Caco-2 (cell line): ENCODE measurements around the gene MAPK6. TPM values are rescaled to one million over a fixed set of nuclear protein-coding genes. Genes with fewer than 3 reads are reported as not detected.

Source experiments
- BruUV-seq: library from RNA; stranded (reverse); fragments of 400-500 nt; replicated peaks from 2 replicates; lab custom pipeline; 2021; lab: Mats Ljungman, UMichigan
- CTCF ChIA-PET: fragments of 300-600 bp; sonication (Branson Sonifier 250); formaldehyde crosslinking; loops from one replicate; lab custom pipeline; 2022; ENCODE audit warnings: antibody characterized with exemption; lab: Charles Lee
- POLR2A ChIA-PET: fragments of 300-600 bp; sonication (Branson Sonifier 250); formaldehyde crosslinking; loops from one replicate; lab custom pipeline; 2022; ENCODE audit warnings: antibody characterized with exemption; lab: Charles Lee
- DNase-seq, 2 experiments: peaks; one replicate each; pipeline versions ENCODE4 v3.0.0 to v3.0.0-alpha.2; 2020 to 2022
- H3K27me3 ChIP-seq: replicated peaks from 2 replicates; pipeline ENCODE4 v1.6.0; 2011; ENCODE audit warnings: low read length; ENCODE audit not compliant: control insufficient read depth, insufficient read depth
- H3K36me3 ChIP-seq: 2 replicates; pipeline ENCODE4 v1.5.1; 2011; ENCODE audit warnings: low read length; ENCODE audit not compliant: control insufficient read depth, insufficient read depth
- H3K4me1 ChIP-seq: fragments of 250-450 bp; sonication (Bioruptor Pico); 2 replicates; pipeline ENCODE4 v1.5.1; 2020; ENCODE audit warnings: mild to moderate bottlenecking
- H3K4me3 ChIP-seq: 2 replicates; pipeline ENCODE4 v1.5.1; 2011; ENCODE audit warnings: low read depth, mild to moderate bottlenecking, control low read depth, low read length
- H3K9me3 ChIP-seq: fragments of 250-450 bp; sonication (Bioruptor Pico); 2 replicates; pipeline ENCODE4 v1.5.1; 2020; ENCODE audit warnings: mild to moderate bottlenecking, moderate library complexity
- H3K27ac Mint-ChIP-seq: one replicate; pipeline ENCODE4 v1.8.0; 2022; ENCODE audit warnings: mixed read lengths; ENCODE audit not compliant: unreplicated experiment
- H3K27me3 Mint-ChIP-seq: one replicate; pipeline ENCODE4 v1.8.0; 2022; ENCODE audit warnings: mixed read lengths; ENCODE audit not compliant: insufficient read depth, unreplicated experiment
- H3K36me3 Mint-ChIP-seq: one replicate; pipeline ENCODE4 v1.8.0; 2022; ENCODE audit warnings: mild to moderate bottlenecking, mixed read lengths; ENCODE audit not compliant: insufficient read depth, unreplicated experiment
- H3K4me1 Mint-ChIP-seq: one replicate; pipeline ENCODE4 v1.8.0; 2022; ENCODE audit warnings: low read depth, mixed read lengths; ENCODE audit not compliant: unreplicated experiment
- H3K4me3 Mint-ChIP-seq: one replicate; pipeline ENCODE4 v1.8.0; 2022; ENCODE audit warnings: mild to moderate bottlenecking, moderate library complexity, mixed read lengths; ENCODE audit not compliant: unreplicated experiment
- H3K9me3 Mint-ChIP-seq: one replicate; pipeline ENCODE4 v1.8.0; 2022; ENCODE audit warnings: mixed read lengths; ENCODE audit not compliant: unreplicated experiment
- CTCF ChIP-seq, 2 experiments: fragments of 200-600 bp in 1 of 2; IDR thresholded peaks; 1 replicate in 1 of 2; 2 replicates in 1 of 2; pipeline versions ENCODE4 v1.5.1 to v1.8.0; 2011 to 2022; ENCODE audit warnings: antibody characterized with exemption in 1 of 2, control low read depth in 1 of 2, inconsistent platforms in 1 of 2, low read depth in 1 of 2, low read length in 1 of 2, mild to moderate bottlenecking in 1 of 2, moderate library complexity in 1 of 2; ENCODE audit not compliant: insufficient read depth in 1 of 2, severe bottlenecking in 1 of 2, unreplicated experiment in 1 of 2
- intact Hi-C: fragments of 100-400 bp; cut with micrococcal nuclease; formaldehyde crosslinking; loops from one replicate; pipeline ENCODE4 v1.10.0; 2022; ENCODE audit not compliant: unreplicated experiment
- total RNA-seq: library from RNA; stranded (reverse); gene quantifications from 2 replicates; pipeline ENCODE4 v1.2.3, GENCODE V29; 2022

MAPK6 gene
- total RNA-seq, 1 experiment from 2014 or later = 69.8 TPM

- ChIA-PET POLR2A (no interaction called here), CTCF (no interaction called here)
- peaks cover 16% of the 10 kb centered on the region for H3K4me1 Mint-ChIP-seq
- DNase-seq = no peak
- TSS peak; percentile 79 for BruUV-seq
- Histone ChIP-seq H3K4me3 (peak overlapping the region; percentile 69), H3K4me1 (peaks cover 12% of the 10 kb centered on the region; the same call in 1 of the 2 replicates), H3K36me3 (no peaks in the 10 kb centered on the region), H3K9me3 (no peaks in the 10 kb centered on the region), H3K27me3 (no peaks in the 10 kb centered on the region)
- intact Hi-C loops = loop anchor here (2.0 to 5.0 kb wide), 2 partner anchors 46 to 53 kb away; partner anchors contain the start of gene LEO1
- no peak for TF ChIP-seq CTCF (IDR thresholded peaks at IDR 0.05; ENCODE audit: insufficient read depth in 1 of 2, low read depth in 1 of 2, low read length in 1 of 2, severe bottlenecking in 1 of 2, unreplicated experiment in 1 of 2)
- H3K4me3 Mint-ChIP-seq = peak overlapping the region; percentile 90
- peaks cover 22% of the 10 kb centered on the region for H3K36me3 Mint-ChIP-seq
- H3K9me3 Mint-ChIP-seq = no peaks in the 10 kb centered on the region
- H3K27me3 Mint-ChIP-seq = no peaks in the 10 kb centered on the region
- peak overlapping the region; percentile 96 for H3K27ac Mint-ChIP-seq
Observed at GRCh38 chr15:52018244-52018643, 775 bp upstream of the MAPK6 start.

- Histone ChIP-seq H3K27me3 (no peaks in the 10 kb centered on the region), H3K4me3 (peak overlapping the region; percentile 69), H3K36me3 (no peaks in the 10 kb centered on the region), H3K9me3 (no peaks in the 10 kb centered on the region), H3K4me1 (peaks cover 12% of the 10 kb centered on the region; the same call in 1 of the 2 replicates)
- H3K36me3 Mint-ChIP-seq = peaks cover 22% of the 10 kb centered on the region
- H3K27ac Mint-ChIP-seq = peak overlapping the region; percentile 96
- no peaks in the 10 kb centered on the region for H3K9me3 Mint-ChIP-seq
- no peaks in the 10 kb centered on the region for H3K27me3 Mint-ChIP-seq
- no peak for TF ChIP-seq CTCF (IDR thresholded peaks at IDR 0.05; ENCODE audit: insufficient read depth in 1 of 2, low read depth in 1 of 2, low read length in 1 of 2, severe bottlenecking in 1 of 2, unreplicated experiment in 1 of 2)
- peak; percentile 84 to 85 for DNase-seq
- no TSS peak for BruUV-seq
- ChIA-PET CTCF (no interaction called here), POLR2A (no interaction called here)
- peak overlapping the region; percentile 93 for H3K4me3 Mint-ChIP-seq
- peaks cover 16% of the 10 kb centered on the region for H3K4me1 Mint-ChIP-seq
- intact Hi-C loops = loop anchor here (2.0 to 5.0 kb wide), 2 partner anchors 47 to 51 kb away; partner anchors contain the start of gene LEO1
Observed at GRCh38 chr15:52019394-52020220, 588 bp downstream of the MAPK6 start.

- intact Hi-C loops = no loop called here
- no peaks in the 10 kb centered on the region for H3K36me3 ChIP-seq
- Mint-ChIP-seq H3K27ac (peak overlapping the region; percentile 96), H3K36me3 (peaks cover 22% of the 10 kb centered on the region), H3K4me1 (peaks cover 16% of the 10 kb centered on the region), H3K9me3 (no peaks in the 10 kb centered on the region), H3K4me3 (peak overlapping the region; percentile 93), H3K27me3 (no peaks in the 10 kb centered on the region)
- no peak for TF ChIP-seq CTCF (IDR thresholded peaks at IDR 0.05; ENCODE audit: insufficient read depth in 1 of 2, low read depth in 1 of 2, low read length in 1 of 2, severe bottlenecking in 1 of 2, unreplicated experiment in 1 of 2)
- ChIA-PET POLR2A (interaction anchor here (0.6 to 1.0 kb wide), 2 partner anchors 20 to 24 kb away, joined by 3 read pairs; no protein-coding TSS in a partner anchor), CTCF (no interaction called here)
- no peaks in the 10 kb centered on the region for H3K9me3 ChIP-seq
- BruUV-seq = TSS peak; percentile 56
- H3K4me3 ChIP-seq = peak overlapping the region; percentile 69
- peaks cover 12% of the 10 kb centered on the region; the same call in 1 of the 2 replicates for H3K4me1 ChIP-seq
- no peak for DNase-seq
- H3K27me3 ChIP-seq = no peaks in the 10 kb centered on the region
Observed at GRCh38 chr15:52020221-52021085, 1.4 kb downstream of the MAPK6 start.
